GM19468 (cell line): ENCODE results near the gene PSD2.

ENCODE experiments used
- ATAC-seq: cut with Tn5 transposase; IDR thresholded peaks from one replicate; pipeline ENCODE4 v1.9.1; 2021; ENCODE audit warnings: mild to moderate bottlenecking, moderate library complexity, moderate number of reproducible peaks; ENCODE audit not compliant: unreplicated experiment; ENCODE audit errors: extremely low read depth

Gene PSD2

DNA sequence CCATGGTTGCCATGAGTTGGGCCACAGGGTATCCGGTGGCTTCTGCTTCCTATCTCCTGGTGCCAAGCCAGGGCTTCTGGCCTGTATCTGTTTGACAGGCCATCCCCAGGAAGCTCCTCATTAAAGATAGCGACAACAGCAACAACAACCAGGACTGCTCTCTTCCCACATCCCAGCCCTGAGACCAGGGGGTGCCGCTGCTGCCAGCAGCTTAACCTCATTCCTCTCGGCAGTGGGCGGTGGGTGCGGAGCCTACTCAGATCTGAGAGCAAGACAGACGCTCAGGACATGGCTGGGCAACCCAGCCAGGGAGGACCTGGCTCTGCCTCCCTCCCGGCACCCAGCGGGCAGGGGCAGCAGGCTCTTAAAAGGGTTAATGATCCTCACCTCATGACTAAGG lies 98.3 kb downstream of the PSD2 start:
- no peak for ATAC-seq
